OCI-LY7 (cell line): ENCODE data around the gene C8A. TPM values are rescaled to one million over a fixed set of nuclear protein-coding genes. Genes with fewer than 3 reads are reported as not detected.

Experiments used
- BruUV-seq: library from RNA; stranded (reverse); fragments of 400-500 nt; replicated peaks from 2 replicates; lab custom pipeline; 2021; lab: Mats Ljungman, UMichigan
- CTCF ChIA-PET: fragments of 300-600 bp; sonication (Branson Sonifier 250); formaldehyde crosslinking; loops from one replicate; lab custom pipeline; 2022; ENCODE audit warnings: antibody characterized with exemption; ENCODE audit not compliant: unreplicated experiment; lab: Charles Lee
- POLR2A ChIA-PET: fragments of 300-600 bp; sonication (Branson Sonifier 250); formaldehyde crosslinking; loops from one replicate; lab custom pipeline; 2022; ENCODE audit warnings: antibody characterized with exemption; lab: Charles Lee
- DNase-seq: peaks from one replicate; pipeline ENCODE4 v3.0.0-alpha.2; 2015; ENCODE audit warnings: low spot score
- H2AFZ ChIP-seq: fragments of 200-600 bp; sonication (generic), shearing (Covaris generic); 2 replicates; pipeline ENCODE4 v1.6.1; 2014; ENCODE audit warnings: mild to moderate bottlenecking, antibody characterized with exemption, low read length, moderate library complexity
- H3K27ac ChIP-seq: fragments of 200-600 bp; sonication (generic); 2 replicates; pipeline ENCODE4 v1.5.1; 2014; ENCODE audit warnings: mixed run types, low read depth, mild to moderate bottlenecking, moderate library complexity, low read length, inconsistent platforms; ENCODE audit not compliant: poor library complexity, severe bottlenecking
- H3K36me3 ChIP-seq: fragments of 200-600 bp; sonication (generic); 2 replicates; pipeline ENCODE4 v1.6.1; 2014; ENCODE audit warnings: mild to moderate bottlenecking, antibody characterized with exemption, low read length, moderate library complexity, mixed read lengths; ENCODE audit not compliant: insufficient read depth
- H3K4me1 ChIP-seq: fragments of 200-600 bp; sonication (generic); 2 replicates; pipeline ENCODE4 v1.5.1; 2014; ENCODE audit warnings: mild to moderate bottlenecking, low read length; ENCODE audit not compliant: insufficient read depth, poor library complexity, severe bottlenecking
- H3K4me2 ChIP-seq: fragments of 200-600 bp; sonication (generic); 2 replicates; pipeline ENCODE4 v1.6.1; 2014; ENCODE audit warnings: mild to moderate bottlenecking, low read length
- H3K4me3 ChIP-seq: fragments of 200-600 bp; sonication (generic); 2 replicates; pipeline ENCODE4 v1.5.1; 2014; ENCODE audit warnings: mild to moderate bottlenecking, low read depth, low read length; ENCODE audit not compliant: poor library complexity, severe bottlenecking
- H3K79me2 ChIP-seq: fragments of 200-600 bp; sonication (generic); 2 replicates; pipeline ENCODE4 v1.6.1; 2016; ENCODE audit warnings: low read depth, mild to moderate bottlenecking, low read length, moderate library complexity, mixed read lengths; ENCODE audit not compliant: insufficient read depth
- H3K9me2 ChIP-seq: fragments of 200-600 bp; sonication (generic); 2 replicates; pipeline ENCODE4 v1.6.1; 2016; ENCODE audit warnings: mild to moderate bottlenecking, low read length, mixed read lengths; ENCODE audit not compliant: insufficient read depth
- H3K9me3 ChIP-seq: fragments of 200-600 bp; sonication (generic); 2 replicates; pipeline ENCODE4 v1.6.1; 2014; ENCODE audit warnings: mild to moderate bottlenecking, mixed run types, low read length, mixed read lengths
- H4K20me1 ChIP-seq: fragments of 200-600 bp; sonication (generic); 2 replicates; pipeline ENCODE4 v1.6.1; 2014; ENCODE audit warnings: mild to moderate bottlenecking, antibody characterized with exemption, low read length, moderate library complexity, mixed read lengths; ENCODE audit not compliant: insufficient read depth
- CTCF ChIP-seq: fragments of 200-600 bp; sonication (generic); conservative IDR thresholded peaks from 2 replicates; pipeline ENCODE4 v1.5.1; 2014; ENCODE audit warnings: mild to moderate bottlenecking, antibody characterized with exemption, low read length, moderate library complexity, mixed read lengths
- EZH2phosphoT487 ChIP-seq: fragments of 200-600 bp; sonication (generic); IDR thresholded peaks from 2 replicates; pipeline ENCODE4 v1.6.1; 2018; ENCODE audit warnings: low read depth, borderline replicate concordance, mild to moderate bottlenecking, mixed run types, antibody characterized with exemption, low read length, moderate library complexity, mixed read lengths
- intact Hi-C: fragments of 100-400 bp; cut with micrococcal nuclease; formaldehyde crosslinking; loops from one replicate; pipeline ENCODE4 v1.10.0; 2022; ENCODE audit not compliant: unreplicated experiment
- total RNA-seq, 2 experiments: library from RNA; depleted of rRNA in 1 of 2; stranded (reverse); fragments of >200 nt in 1 of 2; shearing (Covaris generic) in 1 of 2; gene quantifications; 2 replicates each; pipeline ENCODE4 v1.2.3, GENCODE V29; 2014 to 2022

C8A gene
- total RNA-seq, 2 experiments from 2014 or later: not detected

GRCh38 chr1:56830052-56830451 lies 24.5 kb upstream of the C8A start:
- no peaks in the 10 kb centered on the region for H3K79me2 ChIP-seq
- BruUV-seq: no TSS peak
- no peak overlapping the region for H3K4me3 ChIP-seq
- no peaks in the 10 kb centered on the region for H3K4me1 ChIP-seq
- no peak overlapping the region for H3K4me2 ChIP-seq
- TF ChIP-seq CTCF (no peak), EZH2phosphoT487 (no peak)
- ChIA-PET CTCF (no interaction called here), POLR2A (interaction anchor here (0.6 to 0.7 kb wide), 2 partner anchors 14 to 695 kb away, joined by 4 to 5 read pairs; no protein-coding TSS in a partner anchor)
- no peaks in the 10 kb centered on the region for H3K9me2 ChIP-seq
- H3K27ac ChIP-seq: no peak overlapping the region
- no peak for DNase-seq
- H2AFZ ChIP-seq: no peak overlapping the region
- no peaks in the 10 kb centered on the region for H3K36me3 ChIP-seq
- H4K20me1 ChIP-seq: no peaks in the 10 kb centered on the region
- no peaks in the 10 kb centered on the region for H3K9me3 ChIP-seq
- intact Hi-C loops: no loop called here

GRCh38 chr1:56831871-56832693 lies 22.5 kb upstream of the C8A start:
- DNase-seq: peak; percentile 63
- POLR2A ChIA-PET: interaction anchor here (0.6 to 0.7 kb wide), 2 partner anchors 99 to 546 kb away, joined by 3 to 6 read pairs; no protein-coding TSS in a partner anchor
- no TSS peak for BruUV-seq
- intact Hi-C loops: loop anchor here (2.0 kb wide), 1 partner anchor 1215 kb away; no protein-coding TSS in a partner anchor
- Histone ChIP-seq H3K4me3 (no peak overlapping the region), H2AFZ (no peak overlapping the region), H4K20me1 (no peaks in the 10 kb centered on the region), H3K9me2 (no peaks in the 10 kb centered on the region), H3K4me1 (no peaks in the 10 kb centered on the region), H3K79me2 (no peaks in the 10 kb centered on the region), H3K4me2 (no peak overlapping the region), H3K27ac (no peak overlapping the region), H3K36me3 (no peaks in the 10 kb centered on the region), H3K9me3 (no peaks in the 10 kb centered on the region)
- CTCF ChIA-PET: interaction anchor here (0.5 to 1.0 kb wide), 2 partner anchors 12 to 89 kb away, joined by 3 read pairs; no protein-coding TSS in a partner anchor
- no peak for TF ChIP-seq EZH2phosphoT487
- TF ChIP-seq CTCF: peak; percentile 99

- H3K4me3 ChIP-seq: no peak overlapping the region
- no TSS peak for BruUV-seq
- H3K9me3 ChIP-seq: no peaks in the 10 kb centered on the region
- H3K4me2 ChIP-seq: no peak overlapping the region
- intact Hi-C loops: loop anchor here (2.0 kb wide), 1 partner anchor 1214 kb away; no protein-coding TSS in a partner anchor
- no peak overlapping the region for H3K27ac ChIP-seq
- no peaks in the 10 kb centered on the region for H3K36me3 ChIP-seq
- H4K20me1 ChIP-seq: no peaks in the 10 kb centered on the region
- no peak overlapping the region for H2AFZ ChIP-seq
- CTCF ChIA-PET: no interaction called here
- POLR2A ChIA-PET: no interaction called here
- H3K9me2 ChIP-seq: no peaks in the 10 kb centered on the region
- TF ChIP-seq CTCF: no peak
- TF ChIP-seq EZH2phosphoT487: no peak
- H3K79me2 ChIP-seq: no peaks in the 10 kb centered on the region
- no peaks in the 10 kb centered on the region for H3K4me1 ChIP-seq
- DNase-seq: no peak
Observed at GRCh38 chr1:56833088-56833487, 21.5 kb upstream of the C8A start.
